GM23338 (cell line): Measurements from ENCODE around the gene MT1A. TPM values are rescaled to one million over a fixed set of nuclear protein-coding genes. Genes with fewer than 3 reads are reported as not detected.

Experiments used
- ATAC-seq: fragments of 200-7000 bp; cut with Tn5 transposase; 3 replicates; pipeline ENCODE4 v1.9.1; 2020
- DNase-seq: peaks from one replicate; pipeline ENCODE4 v3.0.0-alpha.2; 2015; ENCODE audit warnings: low spot score
- H2AFZ ChIP-seq: fragments of 200-600 bp; sonication (generic); 2 replicates; pipeline ENCODE4 v1.8.0; 2016; ENCODE audit warnings: antibody characterized with exemption, mild to moderate bottlenecking, moderate library complexity
- H3F3A ChIP-seq: fragments of 200-600 bp; sonication (generic); replicated peaks from 2 replicates; pipeline ENCODE4 v1.8.0; 2017; ENCODE audit warnings: antibody characterized with exemption, mixed run types, low read depth
- H3K27ac ChIP-seq: fragments of 200-600 bp; sonication (generic); 2 replicates; pipeline ENCODE4 v1.6.1; 2016; ENCODE audit warnings: low read depth
- H3K27me3 ChIP-seq: fragments of 200-600 bp; sonication (generic); 2 replicates; pipeline ENCODE4 v1.8.0; 2016; ENCODE audit warnings: mild to moderate bottlenecking, mixed run types, moderate library complexity; ENCODE audit not compliant: insufficient read depth
- H3K36me3 ChIP-seq: fragments of 200-600 bp; sonication (generic); 2 replicates; pipeline ENCODE4 v1.8.0; 2016; ENCODE audit warnings: mild to moderate bottlenecking; ENCODE audit not compliant: insufficient read depth
- H3K4me1 ChIP-seq: fragments of 200-600 bp; sonication (generic); 2 replicates; pipeline ENCODE4 v1.8.0; 2016; ENCODE audit warnings: mild to moderate bottlenecking, moderate library complexity; ENCODE audit not compliant: insufficient read depth
- H3K4me2 ChIP-seq: fragments of 200-600 bp; sonication (generic); 2 replicates; pipeline ENCODE4 v1.7.1; 2017; ENCODE audit warnings: mixed run types
- H3K4me3 ChIP-seq: fragments of 200-600 bp; sonication (generic); 2 replicates; pipeline ENCODE4 v1.6.1; 2016; ENCODE audit warnings: mixed run types
- H3K79me2 ChIP-seq: fragments of 200-600 bp; sonication (generic); replicated peaks from 2 replicates; pipeline ENCODE4 v1.8.0; 2017; ENCODE audit warnings: mild to moderate bottlenecking; ENCODE audit not compliant: insufficient read depth
- H3K9me2 ChIP-seq: fragments of 200-600 bp; sonication (generic); 2 replicates; pipeline ENCODE4 v1.8.0; 2017; ENCODE audit not compliant: insufficient read depth
- H4K20me1 ChIP-seq: fragments of 200-600 bp; sonication (generic); replicated peaks from 2 replicates; pipeline ENCODE4 v1.8.0; 2017; ENCODE audit warnings: mild to moderate bottlenecking; ENCODE audit not compliant: insufficient read depth
- H3K27ac Mint-ChIP-seq: 2 replicates; pipeline ENCODE4 v1.8.0; 2020; ENCODE audit warnings: inconsistent platforms, mild to moderate bottlenecking, moderate library complexity, mixed read lengths
- H3K27me3 Mint-ChIP-seq: 3 replicates; pipeline ENCODE4 v1.8.0; 2022; ENCODE audit warnings: low read depth, mild to moderate bottlenecking, moderate library complexity, mixed read lengths, inconsistent platforms; ENCODE audit not compliant: insufficient read depth, poor library complexity
- H3K36me3 Mint-ChIP-seq: 3 replicates; pipeline ENCODE4 v1.8.0; 2021; ENCODE audit warnings: low read depth, mild to moderate bottlenecking, inconsistent platforms, moderate library complexity, mixed read lengths
- H3K4me1 Mint-ChIP-seq: 3 replicates; pipeline ENCODE4 v1.8.0; 2020; ENCODE audit warnings: mild to moderate bottlenecking, inconsistent platforms, mixed read lengths
- H3K4me3 Mint-ChIP-seq: 3 replicates; pipeline ENCODE4 v1.8.0; 2021; ENCODE audit warnings: moderate library complexity, mild to moderate bottlenecking, inconsistent platforms, mixed read lengths
- H3K9me3 Mint-ChIP-seq: 3 replicates; pipeline ENCODE4 v1.8.0; 2020; ENCODE audit warnings: moderate library complexity, mild to moderate bottlenecking, inconsistent platforms, mixed read lengths
- EZH2 ChIP-seq: fragments of 200-600 bp; sonication (generic); IDR thresholded peaks from one replicate; pipeline ENCODE4 v1.8.0; 2017; ENCODE audit warnings: antibody characterized with exemption, mild to moderate bottlenecking, low read depth; ENCODE audit not compliant: unreplicated experiment
- EZH2phosphoT487 ChIP-seq: fragments of 200-600 bp; sonication (generic); IDR thresholded peaks from one replicate; pipeline ENCODE4 v1.8.1; 2018; ENCODE audit warnings: antibody characterized with exemption; ENCODE audit not compliant: unreplicated experiment
- POLR2AphosphoS5 ChIP-seq: IDR thresholded peaks from 2 replicates; pipeline ENCODE4 v1.6.1; 2016; ENCODE audit warnings: antibody characterized with exemption, low read depth
- ZNF114 ChIP-seq: fragments of 250-450 bp; sonication (Bioruptor Pico); IDR thresholded peaks from 2 replicates; pipeline ENCODE4 v1.5.0; 2020; ENCODE audit warnings: mild to moderate bottlenecking, moderate library complexity
- polyA plus RNA-seq: library from polyadenylated mRNA; unstranded; fragments of >200 nt; fragmentation: Nextera tagmentation; extraction: Ambion mirVana; gene quantifications from 2 replicates; pipeline ENCODE4 v1.2.1, GENCODE V29; 2016
- total RNA-seq: library from RNA; depleted of rRNA; stranded (reverse); fragments of >200 nt; shearing (Covaris generic); gene quantifications from 2 replicates; pipeline ENCODE4 v1.2.3, GENCODE V29; 2014
- TF ChIP-seq, protein P1 (sequence below): IDR thresholded peaks from 2 replicates; pipeline ENCODE4 v1.6.1; 2016; ENCODE audit warnings: antibody characterized with exemption
- TF ChIP-seq, protein P2 (sequence below), 2 experiments: fragments of 200-600 bp in 1 of 2; sonication (generic) in 1 of 2; conservative IDR thresholded peaks; 2 replicates each; pipeline versions ENCODE4 v1.5.1 to v1.6.1; 2016 to 2017; ENCODE audit warnings: antibody characterized with exemption in 2 of 2, low read depth in 2 of 2, mild to moderate bottlenecking in 2 of 2, moderate library complexity in 1 of 2

Gene MT1A
- total and polyA plus RNA-seq, 2 experiments from 2014 or later, result 2.5 TPM; not detected in 1

DNA sequence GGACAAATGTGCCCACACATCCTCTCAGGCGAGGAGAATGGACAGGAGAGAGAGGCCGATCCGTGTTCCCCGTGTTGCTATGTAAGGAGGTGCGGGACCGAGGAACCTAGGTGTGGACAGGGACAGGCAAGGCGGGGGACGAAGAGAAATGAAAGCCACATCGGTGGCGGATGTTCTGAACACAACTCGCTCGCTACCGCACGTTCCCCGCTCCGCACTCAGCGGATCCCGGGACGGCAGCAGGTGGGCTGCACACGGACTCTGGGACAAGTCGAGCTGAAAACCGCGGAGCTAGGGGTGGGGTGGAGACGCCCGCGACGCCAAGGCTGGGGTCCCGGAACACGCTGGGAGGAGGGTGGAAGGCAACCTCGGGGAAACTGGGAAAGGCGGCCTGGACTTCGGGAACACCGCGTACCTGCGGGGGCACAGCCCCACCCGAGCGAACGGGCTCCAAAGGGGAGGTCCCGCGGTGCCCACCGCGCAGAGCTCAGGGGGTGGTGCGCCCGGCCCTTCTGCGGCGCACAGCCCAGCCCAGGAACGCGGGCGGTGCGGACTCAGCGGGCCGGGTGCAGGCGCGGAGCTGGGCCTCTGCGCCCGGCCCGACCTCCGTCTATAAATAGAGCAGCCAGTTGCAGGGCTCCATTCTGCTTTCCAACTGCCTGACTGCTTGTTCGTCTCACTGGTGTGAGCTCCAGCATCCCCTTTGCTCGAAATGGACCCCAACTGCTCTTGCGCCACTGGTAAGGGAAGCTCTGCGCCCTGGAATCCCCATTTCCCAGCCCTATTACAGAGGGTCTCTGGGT is 13.1 kb upstream of the MT1A start, which contains the start of gene MT1E:
MT1E (plus strand) TSS at position 642 of the 803 bp plus-strand sequence; CDS start at position 713, 71 bp downstream.
- ATAC-seq (peak; percentile 86), DNase-seq (peak; percentile 81)
- Histone ChIP-seq H2AFZ (peak within 1 kb of the TSS; percentile 98), H3K9me2 (no peaks in the 10 kb centered on the region; the same call in 1 of the 2 replicates), H3K4me2 (peak within 1 kb of the TSS; percentile 84), H3F3A (0 out of 2 replicates have a peak, but pooled peaks cover 8% of the 10 kb centered on the region), H3K27me3 (peaks cover 100% of the 10 kb centered on the region), H3K27ac (no peak within 1 kb of the TSS), H3K4me1 (peaks cover 37% of the 10 kb centered on the region), H4K20me1 (peaks cover 2% of the 10 kb centered on the region; the same call in 1 of the 2 replicates), H3K36me3 (no peaks in the 10 kb centered on the region), H3K4me3 (peak within 1 kb of the TSS; percentile 63), H3K79me2 (no peaks in the 10 kb centered on the region)
- TF ChIP-seq EZH2, result peak; percentile 51
- TF ChIP-seq, protein P1, sequence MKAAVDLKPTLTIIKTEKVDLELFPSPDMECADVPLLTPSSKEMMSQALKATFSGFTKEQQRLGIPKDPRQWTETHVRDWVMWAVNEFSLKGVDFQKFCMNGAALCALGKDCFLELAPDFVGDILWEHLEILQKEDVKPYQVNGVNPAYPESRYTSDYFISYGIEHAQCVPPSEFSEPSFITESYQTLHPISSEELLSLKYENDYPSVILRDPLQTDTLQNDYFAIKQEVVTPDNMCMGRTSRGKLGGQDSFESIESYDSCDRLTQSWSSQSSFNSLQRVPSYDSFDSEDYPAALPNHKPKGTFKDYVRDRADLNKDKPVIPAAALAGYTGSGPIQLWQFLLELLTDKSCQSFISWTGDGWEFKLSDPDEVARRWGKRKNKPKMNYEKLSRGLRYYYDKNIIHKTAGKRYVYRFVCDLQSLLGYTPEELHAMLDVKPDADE, result no peak
- peak; percentile 80 for TF ChIP-seq POLR2AphosphoS5
- TF ChIP-seq ZNF114, result no peak
- TF ChIP-seq EZH2phosphoT487, result peak; percentile 52
- H3K36me3 Mint-ChIP-seq, result peaks cover 14% of the 10 kb centered on the region; the same call in 1 of the 3 replicates
- peak within 1 kb of the TSS; percentile 82 for H3K4me3 Mint-ChIP-seq
- H3K9me3 Mint-ChIP-seq, result peaks cover 11% of the 10 kb centered on the region; the same call in 1 of the 3 replicates
- H3K4me1 Mint-ChIP-seq, result peaks cover 41% of the 10 kb centered on the region
- H3K27ac Mint-ChIP-seq, result no peak within 1 kb of the TSS
- peaks cover 88% of the 10 kb centered on the region for H3K27me3 Mint-ChIP-seq

DNA sequence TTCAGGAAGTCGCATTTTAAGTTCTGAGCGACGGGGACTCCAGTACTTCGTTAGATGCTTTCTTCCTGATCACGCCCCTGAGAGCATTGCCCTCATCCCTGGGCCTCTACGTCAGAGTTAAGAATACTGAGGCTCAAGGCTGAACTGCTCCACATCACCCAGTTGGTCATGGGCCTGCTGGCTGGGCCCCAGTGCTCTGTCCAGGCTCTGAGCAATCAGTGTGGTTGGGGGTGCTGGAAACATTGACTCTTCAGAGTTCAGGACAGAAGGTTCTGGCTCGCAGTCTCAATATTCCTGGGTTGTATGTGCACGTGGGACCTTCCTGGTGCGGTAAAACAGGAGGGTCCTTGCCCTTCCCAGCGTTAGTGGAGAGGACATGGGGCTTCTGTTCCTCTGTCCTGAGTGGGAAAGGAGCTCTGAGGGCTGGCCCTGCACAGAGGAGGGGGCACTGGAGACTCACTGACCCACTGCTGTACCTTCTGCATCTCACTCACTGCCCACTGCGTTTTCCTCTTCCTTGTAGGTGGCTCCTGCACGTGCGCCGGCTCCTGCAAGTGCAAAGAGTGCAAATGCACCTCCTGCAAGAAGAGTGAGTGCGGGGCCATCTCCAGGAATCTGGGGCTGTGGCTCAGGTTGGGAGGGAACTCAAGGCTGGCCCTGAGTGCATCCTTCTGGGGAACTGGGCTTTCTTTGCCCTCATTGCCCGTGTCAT is 12.4 kb upstream of the MT1A start:
- 0 out of 2 replicates have a peak, but pooled peaks cover 8% of the 10 kb centered on the region for H3F3A ChIP-seq
- Mint-ChIP-seq H3K27ac (no peak overlapping the region), H3K4me3 (peak overlapping the region; percentile 82), H3K9me3 (peaks cover 11% of the 10 kb centered on the region; the same call in 1 of the 3 replicates), H3K36me3 (peaks cover 14% of the 10 kb centered on the region; the same call in 1 of the 3 replicates), H3K27me3 (peaks cover 89% of the 10 kb centered on the region), H3K4me1 (peaks cover 35% of the 10 kb centered on the region)
- no peak for DNase-seq
- peak overlapping the region; percentile 98 for H2AFZ ChIP-seq
- TF ChIP-seq, protein P2, sequence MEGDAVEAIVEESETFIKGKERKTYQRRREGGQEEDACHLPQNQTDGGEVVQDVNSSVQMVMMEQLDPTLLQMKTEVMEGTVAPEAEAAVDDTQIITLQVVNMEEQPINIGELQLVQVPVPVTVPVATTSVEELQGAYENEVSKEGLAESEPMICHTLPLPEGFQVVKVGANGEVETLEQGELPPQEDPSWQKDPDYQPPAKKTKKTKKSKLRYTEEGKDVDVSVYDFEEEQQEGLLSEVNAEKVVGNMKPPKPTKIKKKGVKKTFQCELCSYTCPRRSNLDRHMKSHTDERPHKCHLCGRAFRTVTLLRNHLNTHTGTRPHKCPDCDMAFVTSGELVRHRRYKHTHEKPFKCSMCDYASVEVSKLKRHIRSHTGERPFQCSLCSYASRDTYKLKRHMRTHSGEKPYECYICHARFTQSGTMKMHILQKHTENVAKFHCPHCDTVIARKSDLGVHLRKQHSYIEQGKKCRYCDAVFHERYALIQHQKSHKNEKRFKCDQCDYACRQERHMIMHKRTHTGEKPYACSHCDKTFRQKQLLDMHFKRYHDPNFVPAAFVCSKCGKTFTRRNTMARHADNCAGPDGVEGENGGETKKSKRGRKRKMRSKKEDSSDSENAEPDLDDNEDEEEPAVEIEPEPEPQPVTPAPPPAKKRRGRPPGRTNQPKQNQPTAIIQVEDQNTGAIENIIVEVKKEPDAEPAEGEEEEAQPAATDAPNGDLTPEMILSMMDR (conservative IDR thresholded peaks at IDR 0.05; ENCODE audit: low read depth in 2 of 2), result no peak
- peak; percentile 95 for TF ChIP-seq EZH2
- H3K4me2 ChIP-seq, result peak overlapping the region; percentile 84
- no peaks in the 10 kb centered on the region for H3K79me2 ChIP-seq
- peaks cover 100% of the 10 kb centered on the region for H3K27me3 ChIP-seq
- H4K20me1 ChIP-seq, result peaks cover 8% of the 10 kb centered on the region; the same call in 1 of the 2 replicates
- H3K4me3 ChIP-seq, result peak overlapping the region; percentile 63
- H3K27ac ChIP-seq, result no peak overlapping the region
- peaks cover 30% of the 10 kb centered on the region for H3K4me1 ChIP-seq
- no peaks in the 10 kb centered on the region for H3K36me3 ChIP-seq
- no peaks in the 10 kb centered on the region; the same call in 1 of the 2 replicates for H3K9me2 ChIP-seq
- ATAC-seq, result peak; percentile 18
